HG03139 (cell line): ENCODE measurements around the gene PALM3.
"Not testable (repeated sequence)": the region's sequence is repeated elsewhere in the genome, so short reads cannot be mapped to it uniquely, and the experiment has no call there.

Experiments used
- ATAC-seq: cut with Tn5 transposase; IDR thresholded peaks from one replicate; pipeline ENCODE4 v1.9.1; 2021; ENCODE audit not compliant: unreplicated experiment

PALM3 gene

DNA sequence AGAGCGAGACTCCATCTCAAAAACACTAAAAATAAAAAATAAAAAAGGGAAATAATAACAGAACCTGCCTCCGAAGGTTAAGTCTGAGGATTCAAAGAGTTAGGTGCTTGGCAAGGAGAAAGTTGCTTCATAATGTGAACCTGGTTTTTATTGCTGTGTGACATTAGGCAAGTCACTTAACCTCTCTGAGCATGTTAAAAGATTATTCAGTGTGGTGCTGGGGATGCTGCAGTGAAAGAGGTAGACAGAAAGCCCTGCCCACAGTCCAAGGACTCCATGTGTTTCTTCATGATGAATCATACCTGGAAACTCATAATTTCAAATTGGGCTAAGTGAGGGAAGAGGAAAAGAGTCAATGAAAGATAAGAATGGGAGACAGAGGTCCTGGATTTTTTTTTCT lies 27.9 kb downstream of the PALM3 start:
- ATAC-seq = no peak

DNA sequence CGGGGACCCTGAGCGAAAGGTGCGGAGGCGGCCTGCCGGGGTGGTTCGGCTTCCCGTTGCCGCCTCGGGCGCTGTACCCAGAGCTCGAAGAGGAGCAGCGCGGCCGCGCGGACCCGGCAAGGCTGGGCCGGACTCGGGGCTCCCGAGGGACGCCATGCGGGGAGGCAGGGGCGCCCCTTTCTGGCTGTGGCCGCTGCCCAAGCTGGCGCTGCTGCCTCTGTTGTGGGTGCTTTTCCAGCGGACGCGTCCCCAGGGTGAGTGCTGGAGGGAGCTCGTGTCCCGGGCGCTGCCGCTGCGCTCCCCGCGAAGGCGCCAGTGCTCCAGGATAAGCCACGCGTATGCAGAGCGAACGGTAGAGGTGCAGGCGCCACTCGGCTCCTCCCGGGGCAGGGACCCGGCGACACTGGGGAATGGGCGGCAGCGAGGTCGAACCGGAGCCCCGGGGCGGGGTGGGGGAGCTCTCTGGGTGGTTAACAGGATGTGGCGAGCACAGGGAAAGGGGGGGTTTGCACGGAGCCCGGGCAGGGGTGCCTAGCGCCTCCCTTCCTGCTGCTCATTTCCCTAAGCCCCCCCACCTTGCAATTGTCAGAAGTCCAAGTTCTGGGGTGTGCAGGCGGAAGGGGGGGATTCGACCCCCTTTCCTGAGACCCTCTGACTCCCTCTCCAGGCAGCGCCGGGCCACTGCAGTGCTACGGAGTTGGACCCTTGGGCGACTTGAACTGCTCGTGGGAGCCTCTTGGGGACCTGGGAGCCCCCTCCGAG lies 30.0 kb downstream of the PALM3 start, which contains the start of gene IL27RA:
Gene IL27RA, plus strand, starts transcription at position 44 of the 762 bp plus-strand sequence. Its CDS starts 111 bp downstream, at position 155.
- no peak for ATAC-seq

GRCh38 chr19:14030997-14031718 lies 30.7 kb downstream of the PALM3 start:
- ATAC-seq = no peak

GRCh38 chr19:14028901-14029300 lies 33.0 kb downstream of the PALM3 start:
- no peak for ATAC-seq

DNA sequence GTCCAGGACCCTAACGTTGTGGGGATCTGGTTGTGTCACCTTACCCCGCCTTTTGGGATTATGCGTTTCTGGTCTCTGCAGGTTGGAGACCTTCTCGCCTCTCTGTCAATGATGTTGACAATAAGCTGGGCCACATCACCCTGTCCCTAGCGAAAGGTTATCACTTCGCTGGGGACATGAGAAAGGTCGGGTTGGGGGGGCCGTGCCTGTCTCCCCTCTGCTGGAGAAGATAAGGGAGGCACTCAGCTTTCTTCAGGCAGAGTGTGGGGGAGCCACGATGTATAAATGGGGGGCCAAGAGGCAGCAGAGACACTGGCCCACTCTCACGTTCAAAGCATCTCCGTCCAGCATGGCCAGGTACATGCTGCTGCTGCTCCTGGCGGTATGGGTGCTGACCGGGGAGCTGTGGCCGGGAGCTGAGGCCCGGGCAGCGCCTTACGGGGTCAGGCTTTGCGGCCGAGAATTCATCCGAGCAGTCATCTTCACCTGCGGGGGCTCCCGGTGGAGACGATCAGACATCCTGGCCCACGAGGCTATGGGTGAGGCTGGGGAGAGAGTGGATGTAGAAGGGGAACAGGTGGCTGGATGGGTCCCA lies 33.9 kb downstream of the PALM3 start, which contains the start of gene RLN3:
Gene RLN3, plus strand, starts transcription at position 293 of the 595 bp plus-strand sequence. Its CDS starts 57 bp downstream, at position 350.
- ATAC-seq = no peak

GRCh38 chr19:14026652-14027192 lies 35.2 kb downstream of the PALM3 start:
- ATAC-seq = not testable (repeated sequence)

- ATAC-seq = no peak
Observed at GRCh38 chr19:14023404-14024235, 38.3 kb downstream of the PALM3 start.

DNA sequence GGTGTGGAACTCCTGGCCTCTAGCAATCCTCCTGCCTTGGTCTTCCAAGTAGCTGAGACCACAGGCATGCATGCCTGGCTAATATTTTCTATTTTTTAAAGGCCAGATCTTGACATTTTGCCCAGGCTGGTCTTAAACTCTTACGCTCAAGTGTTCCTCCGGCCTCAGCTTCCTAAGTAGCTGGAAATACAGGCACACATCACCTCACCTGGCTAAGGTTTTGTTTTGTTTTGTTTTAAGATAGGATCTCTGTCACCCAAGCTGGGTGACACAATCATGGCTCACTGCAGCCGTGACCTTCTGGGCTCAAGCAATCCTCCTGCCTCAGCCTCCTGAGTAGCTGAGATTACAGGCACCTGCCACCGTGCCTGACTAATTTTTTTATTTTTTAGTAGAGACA lies 39.4 kb downstream of the PALM3 start:
- no peak for ATAC-seq

GRCh38 chr19:14021474-14021873 lies 40.4 kb downstream of the PALM3 start:
- ATAC-seq = no peak

GRCh38 chr19:14019739-14020138 lies 42.1 kb downstream of the PALM3 start:
- not testable (repeated sequence) for ATAC-seq

DNA sequence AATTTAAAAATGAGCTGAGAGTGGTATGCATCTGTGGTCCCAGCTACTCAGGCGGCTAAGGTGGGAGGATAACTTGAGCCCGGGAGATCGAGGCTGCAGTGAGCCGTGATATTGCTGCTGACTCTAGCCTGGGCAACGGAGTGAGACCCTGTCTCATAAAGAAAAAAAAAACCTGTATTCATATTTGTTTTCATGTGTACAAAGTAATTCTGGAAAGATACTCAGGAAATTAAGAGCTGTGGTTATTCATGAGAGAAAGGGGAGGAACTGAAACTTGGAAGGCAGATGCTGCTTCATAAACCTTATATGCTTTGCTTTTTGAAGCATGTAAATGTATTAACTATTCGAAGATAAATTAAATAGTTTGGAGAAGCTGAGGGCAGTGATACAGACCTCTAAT lies 42.8 kb downstream of the PALM3 start:
- no peak for ATAC-seq

DNA sequence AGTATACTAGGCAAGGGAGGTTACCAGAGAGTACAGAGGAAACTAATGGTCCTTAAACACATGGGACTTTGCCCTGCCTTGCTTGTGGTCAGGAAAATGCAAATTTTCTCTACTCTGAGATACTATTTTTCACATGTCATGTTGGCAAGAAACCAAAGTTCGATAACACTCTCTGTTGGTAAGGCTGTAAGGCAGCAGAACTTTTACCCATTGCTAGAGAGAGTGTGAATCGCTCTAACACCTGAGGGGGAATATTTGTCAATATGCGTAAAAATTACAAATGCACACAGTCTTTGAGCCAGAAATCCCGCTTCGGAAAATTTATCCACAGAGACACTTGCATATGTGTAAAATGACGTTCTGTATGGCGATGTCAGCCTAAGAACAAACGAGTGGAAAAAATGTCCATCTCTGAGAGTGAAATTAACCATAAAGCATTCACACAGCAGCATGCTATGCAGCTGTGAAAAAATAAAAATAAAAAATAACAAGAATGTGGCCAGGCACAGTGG lies 46.3 kb downstream of the PALM3 start:
- peak; percentile 58 for ATAC-seq

DNA sequence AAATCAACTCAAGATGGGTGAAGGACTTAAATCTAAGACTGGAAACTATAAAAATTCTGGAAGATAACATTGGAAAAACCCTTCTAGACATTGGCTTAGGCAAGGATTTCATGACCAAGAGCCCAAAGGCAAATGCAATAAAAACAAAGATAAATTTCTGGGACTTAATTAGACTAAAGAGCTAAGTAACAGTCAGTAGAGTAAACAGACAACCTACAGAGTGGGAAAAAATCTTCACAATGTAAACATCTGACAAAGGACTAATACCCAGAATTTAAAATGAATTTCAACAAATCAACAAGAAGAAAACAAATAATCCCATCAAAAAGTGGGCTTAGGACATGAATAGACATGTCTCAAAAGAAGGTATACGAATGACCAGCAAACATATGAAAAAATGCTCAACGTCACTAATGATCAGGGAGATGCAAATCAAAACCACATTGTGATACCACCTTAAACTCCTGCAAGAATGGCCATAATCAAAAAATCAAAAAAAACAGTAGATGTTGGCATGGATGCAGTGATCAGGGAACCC lies 49.4 kb downstream of the PALM3 start:
- ATAC-seq = no peak

GRCh38 chr19:14006766-14007562 lies 54.9 kb downstream of the PALM3 start:
- ATAC-seq = peak; percentile 27

DNA sequence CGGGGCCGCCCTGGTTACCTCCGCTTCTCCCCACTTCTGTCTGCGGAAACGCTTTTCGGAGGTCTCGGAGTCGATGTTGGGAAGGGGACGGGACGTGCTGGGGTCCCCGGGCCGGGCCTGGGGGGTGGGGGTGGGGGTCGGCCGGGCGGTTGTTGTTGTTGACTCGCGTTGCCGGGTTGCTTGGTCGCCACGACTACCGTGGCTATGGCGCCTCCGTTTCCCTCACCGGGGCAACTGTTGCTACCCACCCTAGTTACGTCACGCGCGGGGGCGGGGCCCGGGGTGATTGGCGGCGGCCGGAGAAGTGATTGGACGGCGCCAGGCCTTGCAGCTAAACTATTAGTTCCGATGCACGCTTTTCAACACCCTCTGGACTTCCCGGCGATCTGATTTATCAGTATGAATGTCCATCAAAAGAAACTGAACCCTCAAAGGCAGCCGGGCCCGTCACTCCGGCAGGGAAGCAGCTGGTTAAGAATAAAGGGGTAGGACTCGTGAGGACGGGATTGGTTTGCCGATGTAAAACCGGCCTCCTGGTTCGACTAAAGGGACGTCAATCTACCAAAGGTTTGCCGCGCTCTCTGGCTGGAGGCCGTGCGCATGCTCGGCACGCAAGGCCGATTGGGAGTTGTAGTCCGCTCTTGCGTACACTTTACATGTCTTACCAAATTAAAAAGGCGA lies 55.7 kb downstream of the PALM3 start, which contains the start of gene RFX1:
Gene RFX1, minus strand, starts transcription at position 236 of the 681 bp plus-strand sequence. CDS start 12,477 bp downstream, outside the sequence.
- peak; percentile 61 for ATAC-seq

- peak; percentile 44 for ATAC-seq
Observed at GRCh38 chr19:14005349-14006084, 56.4 kb downstream of the PALM3 start.

GRCh38 chr19:14004619-14005348 lies 57.1 kb downstream of the PALM3 start:
- ATAC-seq = no peak
